K562 (cell line): ENCODE data around the gene PIK3C2A. TPM values are rescaled to one million over a fixed set of nuclear protein-coding genes. Genes with fewer than 3 reads are reported as not detected.

Source experiments
- ATAC-seq: fragments of 200-7000 bp; cut with Tn5 transposase; 3 replicates; pipeline ENCODE4 v1.9.1; 2020; ENCODE audit warnings: moderate library complexity
- BruUV-seq: library from RNA; stranded (reverse); fragments of 400-500 nt; replicated peaks from 2 replicates; lab custom pipeline; 2021; lab: Mats Ljungman, UMichigan
- CTCF ChIA-PET: fragments of 300-600 bp; formaldehyde crosslinking; extraction: SDS; loops from one replicate; lab custom pipeline; 2021; ENCODE audit warnings: low intra/inter-chr PET ratio; lab: Yijun Ruan, JAX
- POLR2A ChIA-PET: fragments of 300-600, 350-650 bp; sonication (Branson Sonifier 250); formaldehyde crosslinking; extraction: SDS; loops from one replicate; lab custom pipeline; 2021; ENCODE audit warnings: antibody characterized with exemption, inconsistent platforms; lab: Yijun Ruan, JAX
- DNase-seq, 4 experiments: peaks; one replicate each; pipeline versions ENCODE4 v3.0.0 to v3.0.0-alpha.2; 2011 to 2018; ENCODE audit warnings: low spot score in 3 of 4, mixed read lengths in 3 of 4; ENCODE audit errors: extremely low read depth in 1 of 4
- FAIRE-seq: peaks from 2 replicates; lab custom pipeline; 2011; peaks lifted over from hg19 to GRCh38; lab: Jason Lieb, UNC
- H2AFZ ChIP-seq: 2 replicates; pipeline ENCODE4 v1.6.0; 2011; ENCODE audit warnings: low read depth, low read length, control low read depth, inconsistent platforms
- H3K27ac ChIP-seq: fragments of 200-600 bp; 3 replicates; pipeline ENCODE4 v1.8.0; 2011; ENCODE audit warnings: low read depth, mild to moderate bottlenecking, control low read depth, inconsistent platforms, low read length, moderate library complexity, mixed read lengths; ENCODE audit errors: extremely low read depth
- H3K27me3 ChIP-seq, 2 experiments: fragments of 300-600 bp in 1 of 2; 2 replicates in 1 of 2; 3 replicates in 1 of 2; pipeline versions ENCODE4 v1.6.0 to v1.8.0; 2011; ENCODE audit warnings: inconsistent platforms in 2 of 2, low read length in 2 of 2, mild to moderate bottlenecking in 1 of 2, mixed read lengths in 1 of 2, moderate library complexity in 1 of 2; ENCODE audit not compliant: control insufficient read depth in 2 of 2, insufficient read depth in 2 of 2
- H3K36me3 ChIP-seq: fragments of 300-600 bp; 3 replicates; pipeline ENCODE4 v1.8.0; 2011; ENCODE audit warnings: mild to moderate bottlenecking, low read length, inconsistent platforms; ENCODE audit not compliant: control insufficient read depth, insufficient read depth
- H3K4me1 ChIP-seq, 2 experiments: fragments of 200-600 bp in 1 of 2; replicated peaks in 1 of 2; 2 replicates in 1 of 2; 3 replicates in 1 of 2; pipeline versions ENCODE4 v1.5.1 to v1.8.0; 2011; ENCODE audit warnings: inconsistent platforms in 2 of 2, low read length in 2 of 2, mild to moderate bottlenecking in 1 of 2, mixed read lengths in 1 of 2, moderate library complexity in 1 of 2; ENCODE audit not compliant: control insufficient read depth in 2 of 2, insufficient read depth in 2 of 2
- H3K4me2 ChIP-seq: 2 replicates; pipeline ENCODE4 v1.6.1; 2011; ENCODE audit warnings: low read length, control low read depth, inconsistent platforms, mixed read lengths; ENCODE audit not compliant: insufficient read depth
- H3K4me3 ChIP-seq: fragments of 200-600 bp; sonication (generic), shearing (Covaris generic); 2 replicates; pipeline ENCODE4 v1.5.1; 2016; ENCODE audit warnings: control low read depth, inconsistent platforms
- H3K79me2 ChIP-seq: fragments of 200-600 bp; 3 replicates; pipeline ENCODE4 v1.8.0; 2011; ENCODE audit warnings: low read length, inconsistent platforms; ENCODE audit not compliant: control insufficient read depth, insufficient read depth
- H3K9ac ChIP-seq, 2 experiments: 2 replicates each; pipeline versions ENCODE4 v1.6.0 to v1.6.1; 2011; ENCODE audit warnings: low read depth in 2 of 2, low read length in 2 of 2, control low read depth in 1 of 2, inconsistent platforms in 1 of 2, mild to moderate bottlenecking in 1 of 2, mixed read lengths in 1 of 2; ENCODE audit not compliant: insufficient read depth in 1 of 2
- H3K9me1 ChIP-seq: one replicate; pipeline ENCODE4 v1.6.0; 2011; ENCODE audit warnings: inconsistent platforms, mild to moderate bottlenecking, low read length, moderate library complexity; ENCODE audit not compliant: control insufficient read depth, insufficient read depth
- H3K9me3 ChIP-seq: replicated peaks from 2 replicates; pipeline ENCODE4 v1.5.1; 2011; ENCODE audit warnings: low read depth, low read length, inconsistent platforms; ENCODE audit not compliant: control insufficient read depth, insufficient read depth
- H4K20me1 ChIP-seq: replicated peaks from 2 replicates; pipeline ENCODE4 v1.6.1; 2011; ENCODE audit warnings: low read length, inconsistent platforms, mixed read lengths; ENCODE audit not compliant: control insufficient read depth, insufficient read depth
- GABPA ChIP-seq: fragments of 200-800 bp; sonication (Bioruptor generic); conservative IDR thresholded peaks from 2 replicates; pipeline ENCODE4 v1.6.1; 2016; ENCODE audit warnings: low read depth, missing genetic modification characterization, missing compliant biosample characterization
- SRF ChIP-seq, 2 experiments: fragments of 250-450, 450-650 bp in 1 of 2; sonication (Bioruptor Pico) in 1 of 2; sonication (generic) in 1 of 2; formaldehyde crosslinking; IDR thresholded peaks; 2 replicates each; pipeline versions ENCODE4 v1.5.0 to v1.5.1; 2020 to 2022; ENCODE audit warnings: mild to moderate bottlenecking in 1 of 2, missing genetic modification reagents in 1 of 2
- TSC22D4 ChIP-seq: fragments of 450-650 bp; IDR thresholded peaks from 2 replicates; pipeline ENCODE4 v1.6.1; 2016; ENCODE audit warnings: missing genetic modification characterization, missing biosample characterization, control low read depth
- ZNF212 ChIP-seq: fragments of 450-650 bp; formaldehyde crosslinking; IDR thresholded peaks from 2 replicates; pipeline ENCODE4 v1.4.0; 2020; ENCODE audit warnings: mild to moderate bottlenecking
- ZNF644 ChIP-seq: fragments of 200-800 bp; sonication (Bioruptor generic); IDR thresholded peaks from 2 replicates; pipeline ENCODE4 v1.6.1; 2016; ENCODE audit warnings: low read depth, missing genetic modification characterization, missing compliant biosample characterization
- in situ Hi-C: fragments of 300-500 bp; cut with MboI; formaldehyde crosslinking; loops from 4 replicates; pipeline ENCODE4 v1.15.0; 2018; ENCODE audit warnings: inconsistent platforms, mixed read lengths
- intact Hi-C: fragments of 100-400 bp; cut with micrococcal nuclease; formaldehyde crosslinking; loops from 2 replicates; pipeline ENCODE4 v1.14.2; 2022
- polyA plus RNA-seq, 8 experiments: library from polyadenylated mRNA; depleted of rRNA in 4 of 8; stranded (reverse) in 5 of 8; unstranded in 3 of 8; fragments of >200 nt; fragmentation: Nextera tagmentation in 2 of 8; fragmentation: Illumina TruSeq in 1 of 8; extraction: Ambion mirVana in 2 of 8; extraction: Trizol in 1 of 8; gene quantifications; 2 replicates each; pipeline versions ENCODE4 v1.2.1 to v1.2.3, GENCODE V29; 2011 to 2014; ENCODE audit warnings: inconsistent platforms in 1 of 8, missing spikeins in 1 of 8
- total RNA-seq, 7 experiments: library from RNA; depleted of rRNA in 6 of 7; stranded (reverse); fragments of >200 nt in 6 of 7; fragmentation: Illumina TruSeq in 2 of 7; extraction: Trizol in 2 of 7; gene quantifications; 2 replicates each; pipeline versions ENCODE4 v1.2.1 to v1.2.3, GENCODE V29; 2011 to 2021; ENCODE audit warnings: low replicate concordance in 1 of 7
- TF ChIP-seq, protein P1 (sequence below): fragments of 200-800 bp; sonication (Bioruptor generic); IDR thresholded peaks from 2 replicates; pipeline ENCODE4 v1.6.1; 2017; ENCODE audit warnings: missing genetic modification characterization, missing compliant biosample characterization
- TF ChIP-seq, protein P2 (sequence below): IDR thresholded peaks from 2 replicates; pipeline ENCODE4 v1.6.1; 2016; ENCODE audit warnings: missing genetic modification characterization, missing compliant biosample characterization
- TF ChIP-seq, protein P3 (sequence below): fragments of 450-650 bp; formaldehyde crosslinking; IDR thresholded peaks from 2 replicates; pipeline ENCODE4 v1.4.0; 2020; ENCODE audit warnings: mild to moderate bottlenecking, moderate library complexity

The PIK3C2A gene
- total and polyA plus RNA-seq, 9 of the 15 experiments (the other 6 are each of a cell fraction or from before 2014, with no cell fraction given): 3.1 to 25.2 (median 15.6) TPM

DNA sequence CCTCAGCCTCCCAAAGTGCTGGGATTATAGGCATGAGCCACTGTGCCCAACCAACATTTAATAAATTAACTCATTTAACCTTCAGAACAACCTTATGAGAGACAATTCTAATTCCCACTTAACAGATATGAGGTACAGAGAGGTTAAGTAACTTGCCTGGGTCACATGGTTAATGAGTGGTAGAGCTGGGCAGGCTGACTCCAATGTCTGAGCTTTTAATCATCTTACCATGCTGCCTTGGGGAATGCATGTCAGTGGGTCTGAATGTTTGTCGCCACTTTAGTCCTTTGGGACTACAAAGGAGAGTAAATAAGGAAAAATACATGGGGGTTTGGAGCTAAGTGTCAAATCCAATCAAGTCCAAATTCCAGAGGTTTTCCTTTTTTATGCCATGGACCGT is 11.2 kb upstream of the PIK3C2A start (continued):
- TF ChIP-seq, protein P1, sequence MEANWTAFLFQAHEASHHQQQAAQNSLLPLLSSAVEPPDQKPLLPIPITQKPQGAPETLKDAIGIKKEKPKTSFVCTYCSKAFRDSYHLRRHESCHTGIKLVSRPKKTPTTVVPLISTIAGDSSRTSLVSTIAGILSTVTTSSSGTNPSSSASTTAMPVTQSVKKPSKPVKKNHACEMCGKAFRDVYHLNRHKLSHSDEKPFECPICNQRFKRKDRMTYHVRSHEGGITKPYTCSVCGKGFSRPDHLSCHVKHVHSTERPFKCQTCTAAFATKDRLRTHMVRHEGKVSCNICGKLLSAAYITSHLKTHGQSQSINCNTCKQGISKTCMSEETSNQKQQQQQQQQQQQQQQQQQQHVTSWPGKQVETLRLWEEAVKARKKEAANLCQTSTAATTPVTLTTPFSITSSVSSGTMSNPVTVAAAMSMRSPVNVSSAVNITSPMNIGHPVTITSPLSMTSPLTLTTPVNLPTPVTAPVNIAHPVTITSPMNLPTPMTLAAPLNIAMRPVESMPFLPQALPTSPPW (CRISPR knock-in tag): no peak
- TF ChIP-seq SRF (CRISPR knock-in tag; IDR thresholded peaks at IDR 0.05): no peak

DNA sequence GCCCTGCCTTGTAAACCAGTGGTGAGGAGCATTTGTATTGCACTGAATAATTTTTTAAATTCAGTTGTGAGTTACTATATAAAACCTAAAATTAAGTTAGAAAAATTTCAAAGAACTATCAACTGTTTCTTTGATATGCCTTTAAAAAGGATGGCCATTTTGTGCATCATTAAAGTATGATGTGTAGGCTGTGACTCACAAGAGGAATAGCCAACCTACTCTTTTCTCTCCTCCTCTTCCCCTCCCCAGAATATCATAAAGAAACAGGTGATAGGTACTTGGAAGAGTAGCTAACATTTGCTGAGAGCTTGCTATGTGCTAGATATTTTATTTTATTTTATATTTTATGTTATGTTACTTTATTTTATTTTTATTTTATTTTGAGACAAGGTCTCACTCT is 10.6 kb upstream of the PIK3C2A start:
- Histone ChIP-seq H3K27ac (no peak overlapping the region), H3K4me2 (no peak overlapping the region), H3K36me3 (no peaks in the 10 kb centered on the region), H3K9me1 (no peaks in the 10 kb centered on the region), H3K9me3 (0 out of 2 replicates have a peak, but pooled peaks cover 2% of the 10 kb centered on the region), H2AFZ (no peak overlapping the region), H3K4me1 (no peaks in the 10 kb centered on the region), H3K27me3 (no peaks in the 10 kb centered on the region), H3K4me3 (no peak overlapping the region), H4K20me1 (no peaks in the 10 kb centered on the region), H3K9ac (no peak overlapping the region), H3K79me2 (no peaks in the 10 kb centered on the region)
- BruUV-seq: no TSS peak
- intact Hi-C loops: no loop called here
- TF ChIP-seq ZNF644 (tag) (no peak), TSC22D4 (tag) (no peak), ZNF212 (no peak), GABPA (no peak)
- TF ChIP-seq, protein P2, sequence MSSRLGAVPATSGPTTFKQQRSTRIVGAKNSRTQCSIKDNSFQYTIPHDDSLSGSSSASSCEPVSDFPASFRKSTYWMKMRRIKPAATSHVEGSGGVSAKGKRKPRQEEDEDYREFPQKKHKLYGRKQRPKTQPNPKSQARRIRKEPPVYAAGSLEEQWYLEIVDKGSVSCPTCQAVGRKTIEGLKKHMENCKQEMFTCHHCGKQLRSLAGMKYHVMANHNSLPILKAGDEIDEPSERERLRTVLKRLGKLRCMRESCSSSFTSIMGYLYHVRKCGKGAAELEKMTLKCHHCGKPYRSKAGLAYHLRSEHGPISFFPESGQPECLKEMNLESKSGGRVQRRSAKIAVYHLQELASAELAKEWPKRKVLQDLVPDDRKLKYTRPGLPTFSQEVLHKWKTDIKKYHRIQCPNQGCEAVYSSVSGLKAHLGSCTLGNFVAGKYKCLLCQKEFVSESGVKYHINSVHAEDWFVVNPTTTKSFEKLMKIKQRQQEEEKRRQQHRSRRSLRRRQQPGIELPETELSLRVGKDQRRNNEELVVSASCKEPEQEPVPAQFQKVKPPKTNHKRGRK (tag): no peak
- TF ChIP-seq, protein P3, sequence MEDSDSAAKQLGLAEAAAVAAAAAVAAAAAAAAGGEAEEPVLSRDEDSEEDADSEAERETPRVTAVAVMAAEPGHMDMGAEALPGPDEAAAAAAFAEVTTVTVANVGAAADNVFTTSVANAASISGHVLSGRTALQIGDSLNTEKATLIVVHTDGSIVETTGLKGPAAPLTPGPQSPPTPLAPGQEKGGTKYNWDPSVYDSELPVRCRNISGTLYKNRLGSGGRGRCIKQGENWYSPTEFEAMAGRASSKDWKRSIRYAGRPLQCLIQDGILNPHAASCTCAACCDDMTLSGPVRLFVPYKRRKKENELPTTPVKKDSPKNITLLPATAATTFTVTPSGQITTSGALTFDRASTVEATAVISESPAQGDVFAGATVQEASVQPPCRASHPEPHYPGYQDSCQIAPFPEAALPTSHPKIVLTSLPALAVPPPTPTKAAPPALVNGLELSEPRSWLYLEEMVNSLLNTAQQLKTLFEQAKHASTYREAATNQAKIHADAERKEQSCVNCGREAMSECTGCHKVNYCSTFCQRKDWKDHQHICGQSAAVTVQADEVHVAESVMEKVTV (CRISPR knock-in tag): no peak
- ChIA-PET POLR2A (interaction anchor here (0.7 kb wide), 1 partner anchor 143 kb away, joined by 5 read pairs; no protein-coding TSS in a partner anchor), CTCF (no interaction called here)
- DNase-seq: no peak
- no peak for ATAC-seq
- in situ Hi-C loops: loop anchor here (10.0 kb wide), 1 partner anchor 264 kb away; no protein-coding TSS in a partner anchor
- no peak for FAIRE-seq
